SK-N-SH treated with all-trans-retinoic acid at 6 μM for 48 hours (cell line): Measurements from ENCODE around the gene ERRFI1.

Experiments used
- ARNTL ChIP-seq: fragments of 450-650 bp; formaldehyde crosslinking; IDR thresholded peaks from 2 replicates; pipeline ENCODE4 v1.5.0; 2020; ENCODE audit warnings: low read depth, mild to moderate bottlenecking, moderate library complexity, borderline replicate concordance
- BACH2 ChIP-seq: fragments of 250-450 bp; sonication (Bioruptor Pico); IDR thresholded peaks from 2 replicates; pipeline ENCODE4 v1.9.0; 2021; ENCODE audit warnings: mild to moderate bottlenecking, borderline replicate concordance
- CREB5 ChIP-seq: fragments of 250-450 bp; sonication (Bioruptor Pico); IDR thresholded peaks from 2 replicates; pipeline ENCODE4 v1.5.1; 2020; ENCODE audit warnings: low read depth, mild to moderate bottlenecking, moderate library complexity
- ESRRG ChIP-seq: fragments of 250-450 bp; sonication (Bioruptor Pico); IDR thresholded peaks from 2 replicates; pipeline ENCODE4 v1.6.1; 2021; ENCODE audit warnings: mild to moderate bottlenecking
- ISL1 ChIP-seq: fragments of 250-450 bp; sonication (Bioruptor Pico); IDR thresholded peaks from 2 replicates; pipeline ENCODE4 v2.1.2; 2022; ENCODE audit warnings: mild to moderate bottlenecking, moderate library complexity
- PATZ1 ChIP-seq: fragments of 250-450 bp; sonication (Bioruptor Pico); IDR thresholded peaks from 2 replicates; pipeline ENCODE4 v1.8.0; 2020; ENCODE audit warnings: mild to moderate bottlenecking, moderate library complexity, borderline replicate concordance
- RARB ChIP-seq: fragments of 250-450 bp; sonication (Bioruptor Pico); IDR thresholded peaks from 2 replicates; pipeline ENCODE4 v1.8.0; 2021; ENCODE audit warnings: mild to moderate bottlenecking, moderate library complexity
- TCF4 ChIP-seq: fragments of 250-450 bp; sonication (Bioruptor Pico); IDR thresholded peaks from 2 replicates; pipeline ENCODE4 v1.8.0; 2021; ENCODE audit warnings: mild to moderate bottlenecking, moderate library complexity, borderline replicate concordance
- ZC3H10 ChIP-seq: fragments of 250-450 bp; sonication (Bioruptor Pico); IDR thresholded peaks from 2 replicates; pipeline ENCODE4 v1.5.1; 2021; ENCODE audit warnings: mild to moderate bottlenecking, moderate library complexity
- ZFP30 ChIP-seq: fragments of 450-650 bp; formaldehyde crosslinking; IDR thresholded peaks from 2 replicates; pipeline ENCODE4 v1.5.0; 2022; ENCODE audit warnings: mild to moderate bottlenecking, moderate library complexity
- ZNF70 ChIP-seq: fragments of 450-650 bp; formaldehyde crosslinking; IDR thresholded peaks from 2 replicates; pipeline ENCODE4 v1.5.0; 2020; ENCODE audit warnings: mild to moderate bottlenecking, moderate library complexity

- TF ChIP-seq ISL1 (CRISPR knock-in tag) (no peak), ARNTL (no peak), PATZ1 (no peak), CREB5 (CRISPR knock-in tag) (no peak), BACH2 (no peak), ESRRG (no peak), ZFP30 (CRISPR knock-in tag) (no peak), ZC3H10 (CRISPR knock-in tag) (no peak), RARB (no peak), TCF4 (CRISPR knock-in tag) (no peak), ZNF70 (no peak)
These were observed 1.8 kb downstream of the ERRFI1 start for GRCh38 chr1:8024329-8024728.
